Measurements from ENCODE around the gene YTHDC2. TPM values are rescaled to one million over a fixed set of nuclear protein-coding genes. Genes with fewer than 3 reads are reported as not detected.

The YTHDC2 gene
- total RNA-seq, 1 donor from 2014 or later, result 15.6 TPM

- no peak for DNase-seq (ENCODE audit: low spot score)
- intact Hi-C loops (cut with DNase I), result loop anchor here (2.0 to 5.0 kb wide), 5 partner anchors 134 to 515 kb away; no protein-coding TSS in a partner anchor
These were observed 1.2 kb upstream of the YTHDC2 start for GRCh38 chr5:113512341-113512740.

- intact Hi-C loops (cut with DNase I), result loop anchor here (5.0 kb wide), 3 partner anchors 312 to 517 kb away; no protein-coding TSS in a partner anchor
These were observed 768 bp downstream of the YTHDC2 start for GRCh38 chr5:113514289-113514635.

GRCh38 chr5:113518884-113519283 lies 5.4 kb downstream of the YTHDC2 start:
- DNase-seq (ENCODE audit: low spot score), result no peak
- intact Hi-C loops (cut with DNase I), result no loop called here

More at GRCh38 chr5:113514289-113514635, 768 bp downstream of the YTHDC2 start:
- no peak for DNase-seq (ENCODE audit: low spot score)

- intact Hi-C loops (cut with DNase I), result no loop called here
- no peak for DNase-seq (ENCODE audit: low spot score)
These were observed 5.9 kb downstream of the YTHDC2 start for GRCh38 chr5:113519412-113519811.

- no peak for DNase-seq (ENCODE audit: low spot score)
- intact Hi-C loops (cut with DNase I), result no loop called here
These were observed 6.9 kb downstream of the YTHDC2 start for GRCh38 chr5:113520429-113520828.

- intact Hi-C loops (cut with DNase I), result no loop called here
- no peak for DNase-seq (ENCODE audit: low spot score)
These were observed 7.4 kb downstream of the YTHDC2 start for GRCh38 chr5:113520899-113521298.

- DNase-seq (ENCODE audit: low spot score), result no peak
- intact Hi-C loops (cut with DNase I), result no loop called here
These were observed 9.7 kb downstream of the YTHDC2 start for GRCh38 chr5:113523168-113523567.

- no peak for DNase-seq (ENCODE audit: low spot score)
- intact Hi-C loops (cut with DNase I), result no loop called here
These were observed 11.4 kb downstream of the YTHDC2 start for GRCh38 chr5:113524927-113525326.

GRCh38 chr5:113526421-113526820 lies 12.9 kb downstream of the YTHDC2 start:
- intact Hi-C loops (cut with DNase I), result no loop called here
- DNase-seq (ENCODE audit: low spot score), result no peak

GRCh38 chr5:113527746-113528145 lies 14.3 kb downstream of the YTHDC2 start:
- intact Hi-C loops (cut with DNase I), result no loop called here
- no peak for DNase-seq (ENCODE audit: low spot score)

- DNase-seq (ENCODE audit: low spot score), result no peak
These were observed 18.1 kb downstream of the YTHDC2 start for GRCh38 chr5:113531481-113532159.

GRCh38 chr5:113538313-113538712 lies 24.8 kb downstream of the YTHDC2 start:
- intact Hi-C loops (cut with DNase I), result no loop called here
- DNase-seq (ENCODE audit: low spot score), result no peak

More at GRCh38 chr5:113531481-113532159, 18.1 kb downstream of the YTHDC2 start:
- intact Hi-C loops (cut with DNase I), result no loop called here

- intact Hi-C loops (cut with DNase I), result no loop called here
These were observed 33.2 kb downstream of the YTHDC2 start for GRCh38 chr5:113546703-113547183.

GRCh38 chr5:113548396-113548795 lies 34.9 kb downstream of the YTHDC2 start:
- DNase-seq (ENCODE audit: low spot score), result no peak
- intact Hi-C loops (cut with DNase I), result no loop called here

More at GRCh38 chr5:113546703-113547183, 33.2 kb downstream of the YTHDC2 start:
- DNase-seq (ENCODE audit: low spot score), result no peak

- intact Hi-C loops (cut with DNase I), result no loop called here
These were observed 38.6 kb downstream of the YTHDC2 start for GRCh38 chr5:113552137-113552536.

GRCh38 chr5:113552620-113553019 lies 39.1 kb downstream of the YTHDC2 start:
- no peak for DNase-seq (ENCODE audit: low spot score)
- intact Hi-C loops (cut with DNase I), result no loop called here

More at GRCh38 chr5:113552137-113552536, 38.6 kb downstream of the YTHDC2 start:
- no peak for DNase-seq (ENCODE audit: low spot score)

GRCh38 chr5:113562828-113563400 lies 49.4 kb downstream of the YTHDC2 start:
- intact Hi-C loops (cut with DNase I), result no loop called here
- DNase-seq (ENCODE audit: low spot score), result no peak

GRCh38 chr5:113569396-113569795 lies 55.9 kb downstream of the YTHDC2 start:
- intact Hi-C loops (cut with DNase I), result no loop called here
- no peak for DNase-seq (ENCODE audit: low spot score)

- intact Hi-C loops (cut with DNase I), result no loop called here
- DNase-seq (ENCODE audit: low spot score), result no peak
These were observed 59.2 kb downstream of the YTHDC2 start for GRCh38 chr5:113572716-113573115.

GRCh38 chr5:113574417-113574816 lies 60.9 kb downstream of the YTHDC2 start:
- no peak for DNase-seq (ENCODE audit: low spot score)
- intact Hi-C loops (cut with DNase I), result no loop called here

GRCh38 chr5:113575074-113575473 lies 61.6 kb downstream of the YTHDC2 start:
- no peak for DNase-seq (ENCODE audit: low spot score)
- intact Hi-C loops (cut with DNase I), result no loop called here
